HEK293 (cell line): Measurements from ENCODE around the gene DOP1A.

Experiments used
- CTCF ChIA-PET: fragments of 350-600 bp; formaldehyde crosslinking; extraction: SDS; loops from one replicate; lab custom pipeline; 2021; ENCODE audit warnings: antibody characterized with exemption; lab: Yijun Ruan, JAX
- POLR2A ChIA-PET: fragments of 300-600 bp; formaldehyde crosslinking; extraction: SDS; loops from one replicate; lab custom pipeline; 2020; ENCODE audit warnings: antibody characterized with exemption, inconsistent platforms; lab: Yijun Ruan, JAX
- H3K27ac ChIP-seq: fragments of 200-500 bp; sonication (Bioruptor generic); 2 replicates; pipeline ENCODE4 v1.5.1; 2014; ENCODE audit warnings: low read depth, low read length, control low read depth, inconsistent platforms; ENCODE audit errors: extremely low read depth
- H3K36me3 ChIP-seq, 2 experiments: fragments of 200-500 bp in 1 of 2; sonication (Bioruptor generic) in 1 of 2; 1 replicate in 1 of 2; 2 replicates in 1 of 2; pipeline ENCODE4 v1.5.1; 2014 to 2017; ENCODE audit warnings: inconsistent platforms in 2 of 2, low read length in 2 of 2; ENCODE audit not compliant: control insufficient read depth in 2 of 2, insufficient read depth in 1 of 2
- H3K4me1 ChIP-seq: fragments of 200-500 bp; sonication (Bioruptor generic); 2 replicates; pipeline ENCODE4 v1.5.1; 2014; ENCODE audit warnings: mild to moderate bottlenecking, low read length, inconsistent platforms; ENCODE audit not compliant: control insufficient read depth, insufficient read depth
- H3K4me3 ChIP-seq: 2 replicates; pipeline ENCODE4 v1.5.1; 2011; ENCODE audit warnings: low read depth, mild to moderate bottlenecking, control low read depth, low read length, moderate library complexity
- H3K9me3 ChIP-seq: fragments of 200-500 bp; sonication (Bioruptor generic); 2 replicates; pipeline ENCODE4 v1.5.1; 2014; ENCODE audit warnings: low read depth, low read length, inconsistent platforms; ENCODE audit not compliant: control insufficient read depth, insufficient read depth
- EGR2 ChIP-seq: fragments of 450-650 bp; formaldehyde crosslinking; IDR thresholded peaks from 2 replicates; pipeline ENCODE4 v1.5.1; 2016; ENCODE audit warnings: low read depth, missing biosample characterization, missing genetic modification characterization
- FEZF1 ChIP-seq: fragments of 450-650 bp; formaldehyde crosslinking; IDR thresholded peaks from 2 replicates; pipeline ENCODE4 v1.5.1; 2016; ENCODE audit warnings: missing biosample characterization, missing genetic modification characterization
- GFI1B ChIP-seq: fragments of 450-650 bp; formaldehyde crosslinking; IDR thresholded peaks from 2 replicates; pipeline ENCODE4 v1.5.1; 2016; ENCODE audit warnings: missing biosample characterization, missing genetic modification characterization
- INSM2 ChIP-seq: fragments of 450-650 bp; formaldehyde crosslinking; IDR thresholded peaks from 2 replicates; pipeline ENCODE4 v1.5.1; 2016; ENCODE audit warnings: missing biosample characterization, missing genetic modification characterization
- MYNN ChIP-seq: fragments of 450-650 bp; formaldehyde crosslinking; IDR thresholded peaks from 2 replicates; pipeline ENCODE4 v1.5.1; 2016; ENCODE audit warnings: missing biosample characterization, missing genetic modification characterization, borderline replicate concordance
- MZF1 ChIP-seq: fragments of 450-650 bp; formaldehyde crosslinking; IDR thresholded peaks from 2 replicates; pipeline ENCODE4 v1.5.1; 2017; ENCODE audit warnings: missing biosample characterization, missing genetic modification characterization, borderline replicate concordance
- SETDB1 ChIP-seq: IDR thresholded peaks from one replicate; pipeline ENCODE4 v1.6.1; 2017; ENCODE audit warnings: mild to moderate bottlenecking, low read length, moderate library complexity, mixed read lengths; ENCODE audit not compliant: insufficient read length
- SP7 ChIP-seq: fragments of 450-650 bp; formaldehyde crosslinking; IDR thresholded peaks from 2 replicates; pipeline ENCODE4 v1.5.1; 2016; ENCODE audit warnings: missing biosample characterization, missing genetic modification characterization
- ZBTB11 ChIP-seq: fragments of 450-650 bp; formaldehyde crosslinking; conservative IDR thresholded peaks from 2 replicates; pipeline ENCODE4 v1.5.1; 2016; ENCODE audit warnings: low read depth, missing biosample characterization, missing genetic modification characterization
- ZFP41 ChIP-seq: fragments of 450-650 bp; formaldehyde crosslinking; IDR thresholded peaks from 2 replicates; pipeline ENCODE4 v1.5.1; 2016; ENCODE audit warnings: missing biosample characterization, missing genetic modification characterization, borderline replicate concordance
- ZFP69B ChIP-seq: fragments of 450-650 bp; formaldehyde crosslinking; IDR thresholded peaks from 2 replicates; pipeline ENCODE4 v1.5.1; 2016; ENCODE audit warnings: missing biosample characterization, missing genetic modification characterization
- ZNF114 ChIP-seq: fragments of 450-650 bp; formaldehyde crosslinking; IDR thresholded peaks from 2 replicates; pipeline ENCODE4 v1.5.0; 2017; ENCODE audit warnings: missing biosample characterization, missing genetic modification characterization
- ZNF132 ChIP-seq: fragments of 450-650 bp; formaldehyde crosslinking; IDR thresholded peaks from 2 replicates; pipeline ENCODE4 v1.5.1; 2017; ENCODE audit warnings: missing biosample characterization, missing genetic modification characterization, borderline replicate concordance
- ZNF140 ChIP-seq: fragments of 450-650 bp; formaldehyde crosslinking; IDR thresholded peaks from 2 replicates; pipeline ENCODE4 v1.5.1; 2016; ENCODE audit warnings: missing biosample characterization, missing genetic modification characterization
- ZNF19 ChIP-seq: fragments of 450-650 bp; formaldehyde crosslinking; IDR thresholded peaks from 2 replicates; pipeline ENCODE4; 2016; ENCODE audit warnings: missing biosample characterization, missing genetic modification characterization, low read depth
- ZNF214 ChIP-seq: fragments of 450-650 bp; formaldehyde crosslinking; IDR thresholded peaks from 2 replicates; pipeline ENCODE4 v1.5.1; 2017; ENCODE audit warnings: missing biosample characterization, mild to moderate bottlenecking, missing genetic modification characterization, borderline replicate concordance
- ZNF362 ChIP-seq: fragments of 450-650 bp; formaldehyde crosslinking; IDR thresholded peaks from 2 replicates; pipeline ENCODE4 v1.5.1; 2016; ENCODE audit warnings: missing biosample characterization, missing genetic modification characterization
- ZNF37A ChIP-seq: fragments of 450-650 bp; IDR thresholded peaks from 2 replicates; pipeline ENCODE4 v1.5.1; 2018; ENCODE audit warnings: missing biosample characterization, missing genetic modification characterization
- ZNF391 ChIP-seq: fragments of 450-650 bp; formaldehyde crosslinking; IDR thresholded peaks from 2 replicates; pipeline ENCODE4 v1.5.1; 2016; ENCODE audit warnings: low read depth, missing biosample characterization, missing genetic modification characterization, borderline replicate concordance
- ZNF394 ChIP-seq: fragments of 450-650 bp; formaldehyde crosslinking; IDR thresholded peaks from 2 replicates; pipeline ENCODE4 v1.5.1; 2016; ENCODE audit warnings: missing biosample characterization, missing genetic modification characterization, mild to moderate bottlenecking, moderate library complexity, borderline replicate concordance
- ZNF510 ChIP-seq: fragments of 450-650 bp; formaldehyde crosslinking; IDR thresholded peaks from 2 replicates; pipeline ENCODE4 v1.5.1; 2018; ENCODE audit warnings: mild to moderate bottlenecking, missing genetic modification characterization, missing biosample characterization; ENCODE audit not compliant: insufficient replicate concordance
- ZNF514 ChIP-seq: fragments of 450-650 bp; formaldehyde crosslinking; IDR thresholded peaks from 2 replicates; pipeline ENCODE4 v1.5.1; 2016; ENCODE audit warnings: missing biosample characterization, missing genetic modification characterization
- ZNF518A ChIP-seq: fragments of 450-650 bp; formaldehyde crosslinking; conservative IDR thresholded peaks from 2 replicates; pipeline ENCODE4 v1.5.1; 2016; ENCODE audit warnings: low read depth, missing biosample characterization, missing genetic modification characterization
- ZNF529 ChIP-seq: fragments of 450-650 bp; formaldehyde crosslinking; IDR thresholded peaks from 2 replicates; pipeline ENCODE4 v1.5.1; 2017; ENCODE audit warnings: missing genetic modification characterization, missing biosample characterization; ENCODE audit not compliant: insufficient replicate concordance
- ZNF544 ChIP-seq: fragments of 450-650 bp; formaldehyde crosslinking; IDR thresholded peaks from 2 replicates; pipeline ENCODE4 v1.5.0; 2017; ENCODE audit warnings: missing biosample characterization, missing genetic modification characterization
- ZNF629 ChIP-seq: fragments of 450-650 bp; formaldehyde crosslinking; IDR thresholded peaks from 2 replicates; pipeline ENCODE4 v1.5.1; 2017; ENCODE audit warnings: missing biosample characterization, missing genetic modification characterization
- ZNF830 ChIP-seq: fragments of 450-650 bp; IDR thresholded peaks from 2 replicates; pipeline ENCODE4 v1.5.0; 2018; ENCODE audit warnings: missing biosample characterization, missing genetic modification characterization, low read depth, mild to moderate bottlenecking, moderate library complexity

Gene DOP1A

GRCh38 chr6:83153883-83154521 lies 86.5 kb downstream of the DOP1A start (continued):
- TF ChIP-seq ZNF394 (peak; percentile 58; the same call in 1 of the 2 replicates), INSM2 (tag by site-specific recombination) (no peak), ZNF391 (tag by site-specific recombination) (no peak), ZFP69B (tag by site-specific recombination) (no peak), ZNF529 (no peak), ZNF19 (tag by site-specific recombination) (no peak), ZNF132 (no peak), ZNF37A (no peak), ZNF114 (no peak), FEZF1 (tag by site-specific recombination) (0 out of 2 replicates have a peak, but pooled peaks have one; percentile 18), ZNF362 (tag by site-specific recombination) (no peak), ZNF214 (tag by site-specific recombination) (no peak), ZBTB11 (no peak), ZNF510 (tag by site-specific recombination) (no peak), SETDB1 (no peak), ZNF629 (no peak), ZNF514 (tag by site-specific recombination) (no peak), ZNF140 (no peak), GFI1B (tag by site-specific recombination) (no peak), ZNF544 (tag by site-specific recombination) (no peak), SP7 (tag by site-specific recombination) (peak; percentile 92), EGR2 (tag by site-specific recombination) (no peak), ZNF830 (tag by site-specific recombination) (no peak)

GRCh38 chr6:83155794-83156193 lies 88.3 kb downstream of the DOP1A start:
- no peak overlapping the region for H3K27ac ChIP-seq
- H3K9me3 ChIP-seq: no peaks in the 10 kb centered on the region
- peaks cover 26 to 76% of the 10 kb centered on the region in 2 experiments for H3K36me3 ChIP-seq
- H3K4me1 ChIP-seq: no peaks in the 10 kb centered on the region
- no peak overlapping the region for H3K4me3 ChIP-seq
- CTCF ChIA-PET: interaction anchor here (0.7 to 1.0 kb wide), 2 partner anchors 59 to 903 kb away, joined by 3 read pairs; no protein-coding TSS in a partner anchor
- POLR2A ChIA-PET: interaction anchor here (1.0 kb wide), 1 partner anchor 17 kb away, joined by 3 read pairs; no protein-coding TSS in a partner anchor
- TF ChIP-seq MYNN (tag by site-specific recombination) (no peak), ZFP41 (no peak), MZF1 (tag by site-specific recombination) (no peak), ZNF518A (tag by site-specific recombination) (no peak)
